ENCODE results near the gene VPS52. TPM values are rescaled to one million over a fixed set of nuclear protein-coding genes. Genes with fewer than 3 reads are reported as not detected.

Gene VPS52
- total and polyA plus RNA-seq, 9 of the 15 experiments (the other 6 are each of a cell fraction or from before 2014, with no cell fraction given) = 24.4 to 103 (median 40.2) TPM

DNA sequence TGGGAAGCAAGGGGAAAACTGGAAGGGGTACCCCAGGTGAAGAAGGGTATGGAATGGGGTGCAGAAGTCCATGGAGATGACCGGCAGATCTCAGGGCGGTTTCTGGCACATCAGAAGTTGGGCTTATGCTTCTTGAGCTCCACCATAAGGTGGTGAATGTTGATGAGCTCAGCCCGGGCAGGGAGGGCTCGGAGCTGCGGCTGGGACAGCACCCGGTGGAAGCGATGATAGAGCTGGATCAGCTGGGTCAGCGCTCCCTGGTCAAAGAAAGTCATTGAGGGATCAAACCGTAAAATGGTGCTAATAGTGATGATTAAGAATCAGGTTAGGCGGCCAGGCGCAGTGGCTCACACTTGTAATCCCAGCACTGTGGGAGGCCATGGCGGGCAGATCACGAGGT lies 20.9 kb downstream of the VPS52 start:
- in situ Hi-C loops (cut with MboI) = no loop called here

More for the DNA sequence above, 20.9 kb downstream of the VPS52 start:
- Histone ChIP-seq H3K79me2 (ENCODE audit: control insufficient read depth, insufficient read depth, low read length) (no peaks in the 10 kb centered on the region), H3K4me2 (ENCODE audit: insufficient read depth, low read length) (peak overlapping the region; percentile 97; the same call in 1 of the 2 replicates), H3K4me3 (no peak overlapping the region), H2AFZ (ENCODE audit: low read depth, low read length) (no peak overlapping the region), H4K20me1 (replicated peaks; ENCODE audit: control insufficient read depth, insufficient read depth, low read length) (no peaks in the 10 kb centered on the region), H3K9me3 (replicated peaks; ENCODE audit: control insufficient read depth, insufficient read depth, low read depth, low read length) (no peaks in the 10 kb centered on the region), H3K9ac (ENCODE audit: insufficient read depth in 1 of 2, low read depth in 2 of 2, low read length in 2 of 2) (peak overlapping the region in 1 of 2 experiments; percentile 57; a peak in 1 of 4 replicates), H3K4me1 (replicated peaks in 1 of 2; ENCODE audit: control insufficient read depth in 2 of 2, insufficient read depth in 2 of 2, low read length in 2 of 2) (peaks cover 22 to 31% of the 10 kb centered on the region in 2 experiments), H3K27ac (ENCODE audit: extremely low read depth, low read depth, low read length) (no peak overlapping the region; the same call in 2 of the 3 replicates), H3K36me3 (ENCODE audit: control insufficient read depth, insufficient read depth, low read length) (peaks cover 22% of the 10 kb centered on the region), H3K27me3 (ENCODE audit: control insufficient read depth in 2 of 2, insufficient read depth in 2 of 2, low read length in 2 of 2) (peaks cover 0 to 6% of the 10 kb centered on the region in 2 experiments; a peak in 1 of 5 replicates), H3K9me1 (ENCODE audit: control insufficient read depth, insufficient read depth, low read length) (peaks cover 4% of the 10 kb centered on the region)
- DNase-seq (ENCODE audit: extremely low read depth in 1 of 4, low spot score in 3 of 4) (no peak), FAIRE-seq (no peak), ATAC-seq (no peak)
- TF ChIP-seq ZNF282 (CRISPR knock-in tag; IDR thresholded peaks at IDR 0.05) (no peak), MAFK (IDR thresholded peaks at IDR 0.05; ENCODE audit: low read length) (no peak), CEBPB (tag; IDR thresholded peaks at IDR 0.05) (no peak), MEF2A (IDR thresholded peaks at IDR 0.05; ENCODE audit: control insufficient read depth, low read depth, low read length) (no peak), NBN (IDR thresholded peaks at IDR 0.05; ENCODE audit: low read depth) (no peak), ZNF407 (IDR thresholded peaks at IDR 0.05; ENCODE audit: low read depth) (no peak), PBX2 (CRISPR knock-in tag; IDR thresholded peaks at IDR 0.05; ENCODE audit: low read depth) (no peak), PBX2 (tag; conservative IDR thresholded peaks at IDR 0.05; ENCODE audit: low read depth) (no peak), ATF2 (CRISPR knock-in tag; IDR thresholded peaks at IDR 0.05) (no peak)
- CTCF ChIA-PET (ENCODE audit: low intra/inter-chr PET ratio) = no interaction called here
- POLR2A ChIA-PET = interaction anchor here (0.9 to 5.2 kb wide), 8 partner anchors 12 to 481 kb away, joined by 3 to 57 read pairs (median 11); partner anchors contain the start of genes RPS18 and VPS52
- BruUV-seq (replicated peaks) = no TSS peak
- 95% methylated on average over 13 of the region's 13 CpGs for WGBS (ENCODE audit: insufficient coverage, low coverage, missing lambda C conversion rate)
- intact Hi-C loops (cut with micrococcal nuclease) = no loop called here
